ENCODE measurements around the gene BACH1.
A peak's percentile ranks its signal among the peaks of the same experiment; 100 is the strongest.

Gene BACH1

DNA sequence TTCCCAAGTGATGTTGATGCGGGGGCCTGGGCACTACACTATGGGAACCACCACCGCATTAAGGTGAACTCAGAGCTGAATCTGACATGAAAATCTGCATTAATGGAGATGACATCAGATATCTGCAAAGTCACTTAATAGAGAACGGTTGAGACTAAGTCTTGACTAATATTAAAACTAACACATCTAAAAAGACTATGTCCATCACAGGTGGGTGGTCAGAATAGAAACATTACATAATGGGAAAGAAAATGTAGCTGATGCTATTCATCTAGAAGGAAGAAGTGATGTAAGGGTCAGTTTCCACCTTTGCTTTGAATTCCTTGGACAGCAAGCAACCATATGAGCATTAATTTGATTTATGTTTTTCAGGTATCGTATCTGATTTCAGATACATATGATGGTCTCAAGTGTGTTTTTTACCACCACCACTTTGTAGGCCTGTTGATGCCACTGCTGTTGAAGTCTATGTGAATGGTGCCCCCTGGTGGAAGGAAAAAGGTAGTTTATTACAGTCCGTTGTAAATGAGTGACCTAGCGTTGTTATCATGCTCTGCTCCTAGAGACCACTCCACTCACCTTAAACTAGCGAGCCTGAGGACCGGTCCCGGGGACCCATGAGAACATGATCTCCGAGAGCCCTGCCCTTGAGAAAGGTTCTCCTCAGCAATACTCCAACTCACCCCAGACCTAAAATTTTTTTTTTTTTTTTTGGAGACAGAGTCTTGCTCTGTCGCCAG lies 73.5 kb downstream of the BACH1 start:
- TF ChIP-seq, protein P1, sequence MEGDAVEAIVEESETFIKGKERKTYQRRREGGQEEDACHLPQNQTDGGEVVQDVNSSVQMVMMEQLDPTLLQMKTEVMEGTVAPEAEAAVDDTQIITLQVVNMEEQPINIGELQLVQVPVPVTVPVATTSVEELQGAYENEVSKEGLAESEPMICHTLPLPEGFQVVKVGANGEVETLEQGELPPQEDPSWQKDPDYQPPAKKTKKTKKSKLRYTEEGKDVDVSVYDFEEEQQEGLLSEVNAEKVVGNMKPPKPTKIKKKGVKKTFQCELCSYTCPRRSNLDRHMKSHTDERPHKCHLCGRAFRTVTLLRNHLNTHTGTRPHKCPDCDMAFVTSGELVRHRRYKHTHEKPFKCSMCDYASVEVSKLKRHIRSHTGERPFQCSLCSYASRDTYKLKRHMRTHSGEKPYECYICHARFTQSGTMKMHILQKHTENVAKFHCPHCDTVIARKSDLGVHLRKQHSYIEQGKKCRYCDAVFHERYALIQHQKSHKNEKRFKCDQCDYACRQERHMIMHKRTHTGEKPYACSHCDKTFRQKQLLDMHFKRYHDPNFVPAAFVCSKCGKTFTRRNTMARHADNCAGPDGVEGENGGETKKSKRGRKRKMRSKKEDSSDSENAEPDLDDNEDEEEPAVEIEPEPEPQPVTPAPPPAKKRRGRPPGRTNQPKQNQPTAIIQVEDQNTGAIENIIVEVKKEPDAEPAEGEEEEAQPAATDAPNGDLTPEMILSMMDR (IDR thresholded peaks at IDR 0.05; ENCODE audit: low read depth, low read length, missing control alignments), result peak; percentile 58
- peak; percentile 81 for DNase-seq (ENCODE audit: extremely low read depth, low read depth)
- no peak overlapping the region for H3K4me3 ChIP-seq (replicated peaks; ENCODE audit: low read depth, low read length)

DNA sequence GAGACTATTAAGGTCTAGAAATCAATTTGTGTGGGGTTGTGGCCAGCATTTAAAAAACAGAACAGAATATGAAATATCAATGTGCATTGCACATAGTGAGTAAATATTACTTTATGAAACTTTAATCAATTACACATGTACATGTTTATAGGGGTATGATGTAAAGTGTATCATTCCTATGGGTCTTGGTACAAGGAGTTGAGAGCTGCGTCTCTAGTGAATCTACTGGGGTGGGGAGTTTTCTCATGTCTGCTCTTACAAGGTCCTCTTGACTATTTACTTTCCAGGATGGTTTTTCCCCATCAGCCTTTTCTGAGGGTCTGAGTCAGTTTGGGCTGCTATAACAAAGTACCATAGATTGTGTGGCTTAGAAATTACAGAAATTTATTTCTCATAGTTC lies 75.8 kb downstream of the BACH1 start:
- no peak for DNase-seq (ENCODE audit: extremely low read depth, low read depth)
- TF ChIP-seq, protein P1 (IDR thresholded peaks at IDR 0.05; ENCODE audit: low read depth, low read length, missing control alignments), result no peak
- H3K4me3 ChIP-seq (replicated peaks; ENCODE audit: low read depth, low read length), result no peak overlapping the region

DNA sequence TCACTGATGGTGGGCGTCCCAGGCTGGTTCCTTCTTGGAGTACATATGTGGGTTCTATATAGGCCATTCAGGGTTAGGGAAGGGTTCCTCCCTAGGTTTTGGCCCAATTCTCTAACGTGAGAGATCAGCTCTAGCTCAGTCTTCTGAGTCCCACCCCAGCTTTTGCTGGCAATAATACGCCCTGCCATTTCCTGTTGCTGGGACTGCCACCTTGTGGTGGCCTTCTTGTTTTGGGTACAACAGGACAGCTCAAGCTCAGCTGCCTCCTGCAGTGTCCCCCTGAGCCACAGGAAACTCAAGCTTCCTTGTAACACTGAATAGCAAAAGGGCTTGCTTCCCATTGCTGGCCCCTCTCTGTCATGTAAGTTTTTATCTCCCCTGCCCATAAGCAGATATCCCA lies 77.8 kb downstream of the BACH1 start:
- peak; percentile 6 for DNase-seq (ENCODE audit: extremely low read depth, low read depth)
- no peak overlapping the region for H3K4me3 ChIP-seq (replicated peaks; ENCODE audit: low read depth, low read length)
- TF ChIP-seq, protein P1 (IDR thresholded peaks at IDR 0.05; ENCODE audit: low read depth, low read length, missing control alignments), result peak; percentile 55

DNA sequence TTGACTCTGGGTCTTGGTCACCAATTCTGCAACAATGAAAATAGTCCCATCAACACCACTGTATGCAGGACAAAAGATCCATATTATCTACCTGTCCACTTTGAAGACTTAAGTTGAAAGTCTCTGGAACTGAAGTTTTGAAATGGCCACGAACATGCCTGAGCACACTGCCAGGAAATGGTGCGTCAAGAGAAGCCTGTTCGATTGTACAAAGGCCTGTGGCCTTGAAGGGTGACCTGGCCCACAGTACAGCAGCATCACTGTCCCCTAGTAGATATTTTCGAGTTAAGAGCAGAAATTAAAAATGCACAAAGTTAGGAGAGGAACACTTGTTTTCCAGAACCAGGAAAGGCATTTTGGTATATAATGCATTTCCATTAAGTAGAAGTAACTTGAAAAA lies 78.5 kb downstream of the BACH1 start:
- TF ChIP-seq, protein P1 (IDR thresholded peaks at IDR 0.05; ENCODE audit: low read depth, low read length, missing control alignments), result no peak
- DNase-seq (ENCODE audit: extremely low read depth, low read depth), result no peak
- no peak overlapping the region for H3K4me3 ChIP-seq (replicated peaks; ENCODE audit: low read depth, low read length)

DNA sequence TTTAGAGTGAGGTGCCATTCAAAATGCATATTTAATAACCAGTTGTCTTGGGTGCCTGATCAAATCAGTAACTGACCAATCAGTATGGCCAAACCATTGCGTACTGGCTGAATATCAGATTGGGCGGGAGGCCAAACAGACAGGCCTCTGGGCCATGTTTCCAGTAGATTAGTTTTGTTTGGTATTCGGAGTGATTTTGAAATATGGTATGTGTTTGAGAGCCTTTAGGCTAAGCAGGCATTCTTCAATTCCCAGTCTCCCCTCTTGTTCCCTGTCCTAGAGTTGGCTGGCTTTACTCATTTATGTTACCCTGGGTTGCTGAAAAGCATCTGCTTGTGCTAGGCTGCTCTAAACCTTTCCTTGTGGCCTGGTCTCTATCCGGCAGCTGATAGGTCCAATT lies 80.1 kb downstream of the BACH1 start:
- no peak for DNase-seq (ENCODE audit: extremely low read depth, low read depth)
- no peak overlapping the region for H3K4me3 ChIP-seq (replicated peaks; ENCODE audit: low read depth, low read length)
- TF ChIP-seq, protein P1 (IDR thresholded peaks at IDR 0.05; ENCODE audit: low read depth, low read length, missing control alignments), result no peak

DNA sequence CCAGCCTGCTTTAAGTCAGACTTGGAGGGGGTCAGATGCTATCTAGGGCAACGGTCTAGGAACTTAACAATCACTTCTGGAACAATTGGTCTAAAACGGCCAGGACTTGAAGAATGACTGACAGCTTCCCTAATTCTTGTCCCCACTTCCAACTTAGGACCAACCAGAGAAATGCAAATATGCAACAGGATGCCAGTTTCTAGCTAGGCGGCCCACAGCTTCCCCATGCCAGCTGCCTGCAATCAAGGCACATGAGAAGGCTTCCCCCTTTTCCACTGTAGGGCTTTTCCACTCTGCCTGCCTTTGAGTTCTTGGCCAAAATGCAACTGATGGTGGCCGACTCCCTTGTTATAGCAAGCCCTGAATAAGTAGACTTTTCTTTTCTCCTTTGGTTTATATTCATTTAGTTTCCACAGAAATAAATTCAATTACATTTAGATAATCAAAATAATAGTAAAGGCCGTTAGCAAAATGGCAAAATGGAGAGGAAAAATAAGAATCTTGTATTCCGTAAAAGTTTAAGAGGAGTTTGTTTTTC lies 80.9 kb downstream of the BACH1 start:
- TF ChIP-seq, protein P1 (IDR thresholded peaks at IDR 0.05; ENCODE audit: low read depth, low read length, missing control alignments), result no peak
- no peak for DNase-seq (ENCODE audit: extremely low read depth, low read depth)
- no peak overlapping the region for H3K4me3 ChIP-seq (replicated peaks; ENCODE audit: low read depth, low read length)
